GM12878 (cell line): Measurements from ENCODE around the gene KRT72. TPM values are rescaled to one million over a fixed set of nuclear protein-coding genes. Genes with fewer than 3 reads are reported as not detected.

Experiments used
- ATAC-seq: fragments of 200-7000 bp; cut with Tn5 transposase; 3 replicates; pipeline ENCODE4 v1.9.1; 2020; ENCODE audit warnings: mild to moderate bottlenecking, moderate library complexity
- BruUV-seq: library from RNA; stranded (reverse); fragments of 400-500 nt; replicated peaks from 2 replicates; lab custom pipeline; 2021; lab: Mats Ljungman, UMichigan
- CTCF ChIA-PET: fragments of 300-600 bp; sonication (Branson Sonifier 250); formaldehyde crosslinking; extraction: SDS; loops from one replicate; lab custom pipeline; 2021; ENCODE audit warnings: inconsistent platforms; lab: Yijun Ruan, JAX
- POLR2A ChIA-PET: fragments of 350-600 bp; formaldehyde crosslinking; extraction: SDS; loops from one replicate; lab custom pipeline; 2021; ENCODE audit warnings: inconsistent platforms; lab: Charles Lee
- RAD21 ChIA-PET: fragments of 300-600 bp; sonication (Branson Sonifier 250); formaldehyde crosslinking; loops from one replicate; lab custom pipeline; 2023; ENCODE audit warnings: antibody characterized with exemption; ENCODE audit not compliant: unreplicated experiment; lab: Charles Lee
- SMC1A ChIA-PET: fragments of 300-600 bp; sonication (Branson Sonifier 250); formaldehyde crosslinking; loops from one replicate; lab custom pipeline; 2023; ENCODE audit not compliant: unreplicated experiment, uncharacterized antibody; lab: Charles Lee
- DNase-seq: peaks from one replicate; pipeline ENCODE4 v3.0.0-alpha.2; 2011; ENCODE audit warnings: low read depth, low spot score
- FAIRE-seq: peaks from 3 replicates; lab custom pipeline; 2011; peaks lifted over from hg19 to GRCh38; lab: Jason Lieb, UNC
- H2AFZ ChIP-seq: 2 replicates; pipeline ENCODE4 v1.6.0; 2011; ENCODE audit warnings: low read depth, low read length, control low read depth; ENCODE audit not compliant: control insufficient read depth
- H3K27ac ChIP-seq: 2 replicates; pipeline ENCODE4 v1.5.1; 2011; ENCODE audit warnings: control low read depth; ENCODE audit not compliant: control insufficient read depth, insufficient read depth
- H3K27me3 ChIP-seq, 2 experiments: replicated peaks in 1 of 2; 2 replicates each; pipeline versions ENCODE4 v1.6.0 to v1.6.1; 2011; ENCODE audit warnings: low read length in 1 of 2; ENCODE audit not compliant: control insufficient read depth in 2 of 2, insufficient read depth in 2 of 2
- H3K36me3 ChIP-seq, 2 experiments: 2 replicates each; pipeline ENCODE4 v1.5.1; 2011; ENCODE audit warnings: low read length in 1 of 2; ENCODE audit not compliant: control insufficient read depth in 2 of 2, insufficient read depth in 2 of 2
- H3K4me1 ChIP-seq: 2 replicates; pipeline ENCODE4 v1.6.1; 2011; ENCODE audit warnings: mild to moderate bottlenecking, low read length, moderate library complexity, mixed read lengths; ENCODE audit not compliant: control insufficient read depth, insufficient read depth
- H3K4me2 ChIP-seq: 2 replicates; pipeline ENCODE4 v1.6.0; 2011; ENCODE audit warnings: control low read depth; ENCODE audit not compliant: control insufficient read depth, insufficient read depth
- H3K4me3 ChIP-seq: fragments of 200-600 bp; sonication (generic); 2 replicates; pipeline ENCODE4 v1.5.1; 2016
- H3K79me2 ChIP-seq: 2 replicates; pipeline ENCODE4 v1.6.0; 2011; ENCODE audit warnings: low read length; ENCODE audit not compliant: control insufficient read depth, insufficient read depth
- H3K9ac ChIP-seq: 2 replicates; pipeline ENCODE4 v1.8.0; 2011; ENCODE audit warnings: low read length, control low read depth, mixed read lengths; ENCODE audit not compliant: control insufficient read depth, insufficient read depth
- H3K9me3 ChIP-seq: replicated peaks from 3 replicates; pipeline ENCODE4 v1.5.1; 2011; ENCODE audit warnings: mild to moderate bottlenecking, low read length; ENCODE audit not compliant: control insufficient read depth, insufficient read depth
- H4K20me1 ChIP-seq: 2 replicates; pipeline ENCODE4 v1.6.0; 2011; ENCODE audit not compliant: control insufficient read depth, insufficient read depth
- BCLAF1 ChIP-seq: fragments of 450-650 bp; IDR thresholded peaks from 2 replicates; pipeline ENCODE4 v1.6.1; 2017; ENCODE audit warnings: antibody characterized with exemption, mild to moderate bottlenecking, moderate library complexity
- BHLHE40 ChIP-seq, 2 experiments: fragments of 450-650 bp in 1 of 2; IDR thresholded peaks; 2 replicates each; pipeline ENCODE4 v1.6.1; 2011 to 2017; ENCODE audit warnings: low read depth in 2 of 2, borderline replicate concordance in 1 of 2, improper control_type of control experiment in 1 of 2, low read length in 1 of 2, mild to moderate bottlenecking in 1 of 2
- CTCF ChIP-seq, 3 experiments: IDR thresholded peaks in 2 of 3; conservative IDR thresholded peaks in 1 of 3; 2 replicates each; pipeline ENCODE4 v1.5.1; 2011; ENCODE audit warnings: low read depth in 3 of 3, low read length in 3 of 3, mild to moderate bottlenecking in 3 of 3, control low read depth in 2 of 3, moderate library complexity in 2 of 3, inconsistent platforms in 1 of 3, mixed read lengths in 1 of 3; ENCODE audit not compliant: control insufficient read depth in 2 of 3, insufficient read depth in 1 of 3; ENCODE audit errors: extremely low read depth in 1 of 3
- FOXK2 ChIP-seq: fragments of 450-650 bp; IDR thresholded peaks from 2 replicates; pipeline ENCODE4 v1.6.1; 2017; ENCODE audit warnings: mild to moderate bottlenecking, moderate library complexity
- IKZF2 ChIP-seq, 2 experiments: fragments of 450-650 bp; IDR thresholded peaks; 2 replicates each; pipeline ENCODE4 v1.6.1; 2017; ENCODE audit warnings: mild to moderate bottlenecking in 2 of 2, moderate library complexity in 2 of 2
- NFIC ChIP-seq: IDR thresholded peaks from 2 replicates; pipeline ENCODE4 v1.6.1; 2012; ENCODE audit warnings: low read depth, mild to moderate bottlenecking, inconsistent platforms, low read length, moderate library complexity
- PML ChIP-seq: IDR thresholded peaks from 2 replicates; pipeline ENCODE4 v1.6.1; 2012; ENCODE audit warnings: low read length, inconsistent platforms
- RAD51 ChIP-seq: fragments of 450-650 bp; IDR thresholded peaks from 2 replicates; pipeline ENCODE4 v1.6.1; 2016; ENCODE audit warnings: moderate library complexity, mild to moderate bottlenecking, inconsistent platforms
- REST ChIP-seq: IDR thresholded peaks from 2 replicates; pipeline ENCODE4 v1.6.1; 2012; ENCODE audit warnings: mild to moderate bottlenecking, low read depth, low read length
- SP1 ChIP-seq: IDR thresholded peaks from one replicate; pipeline ENCODE4 v1.6.1; 2011; ENCODE audit warnings: low read depth, low read length
- YY1 ChIP-seq: IDR thresholded peaks from 2 replicates; pipeline ENCODE4 v1.6.1; 2011; ENCODE audit warnings: low read depth, mild to moderate bottlenecking, low read length
- ZNF24 ChIP-seq: fragments of 450-650 bp; IDR thresholded peaks from 2 replicates; pipeline ENCODE4 v1.6.1; 2017; ENCODE audit warnings: antibody characterized with exemption, mild to moderate bottlenecking
- WGBS: methylation state at CpG from one replicate; pipeline ENCODE4 v1.1.6; 2016; ENCODE audit warnings: low lambda C conversion rate; ENCODE audit not compliant: insufficient replicate concordance, insufficient coverage; ENCODE audit errors: missing lambda C conversion rate; 5-methylcytosine and 5-hydroxymethylcytosine counted together
- in situ Hi-C: fragments of 300-500 bp; cut with MboI; formaldehyde crosslinking; loops from 9 replicates; pipeline ENCODE4 v1.14.3; 2018; ENCODE audit warnings: mixed read lengths
- intact Hi-C: fragments of 100-400 bp; cut with micrococcal nuclease; formaldehyde crosslinking; loops from one replicate; pipeline ENCODE4 v1.14.2; 2022; ENCODE audit not compliant: unreplicated experiment
- polyA plus RNA-seq, 11 experiments: library from polyadenylated mRNA; depleted of rRNA in 4 of 11; unstranded in 6 of 11; stranded (reverse) in 5 of 11; fragments of >200 nt; fragmentation: Nextera tagmentation in 4 of 11; fragmentation: Illumina TruSeq in 1 of 11; extraction: Ambion mirVana in 4 of 11; extraction: Trizol in 1 of 11; gene quantifications; 1 replicate in 1 of 11; 2 replicates in 10 of 11; pipeline versions ENCODE4 v1.2.1 to v1.2.3, GENCODE V29; 2011 to 2016; ENCODE audit warnings: inconsistent platforms in 2 of 11, missing spikeins in 2 of 11, low read depth in 1 of 11
- total RNA-seq, 4 experiments: library from RNA; depleted of rRNA in 3 of 4; stranded (reverse); fragments of >200 nt in 3 of 4; fragmentation: Illumina TruSeq in 1 of 4; extraction: Trizol in 1 of 4; gene quantifications; 2 replicates each; pipeline versions ENCODE4 v1.2.1 to v1.2.3, GENCODE V29; 2013 to 2021

Gene KRT72
- total and polyA plus RNA-seq, 10 of the 15 experiments (the other 5 are each of a cell fraction or from before 2014, with no cell fraction given) = not detected

GRCh38 chr12:52568111-52568510, 33.2 kb downstream of the KRT72 start:
- WGBS = 42% methylated on average over 12 of the region's 12 CpGs
- intact Hi-C loops (no loop called here), in situ Hi-C loops (no loop called here)
- no peaks in the 10 kb centered on the region for H3K9me3 ChIP-seq
- H3K36me3 ChIP-seq = no peaks in the 10 kb centered on the region
- 0 out of 2 replicates have a peak, but pooled peaks cover 2% of the 10 kb centered on the region for H4K20me1 ChIP-seq
- H3K27ac ChIP-seq = no peak overlapping the region
- no peak overlapping the region for H3K9ac ChIP-seq
- no peak overlapping the region for H3K4me2 ChIP-seq
- DNase-seq (no peak), FAIRE-seq (no peak), ATAC-seq (no peak)
- H3K79me2 ChIP-seq = no peaks in the 10 kb centered on the region
- TF ChIP-seq BHLHE40 (IDR thresholded peaks at IDR 0.05; ENCODE audit: borderline replicate concordance in 1 of 2, low read depth in 2 of 2, low read length in 1 of 2) = no peak
- no peak for TF ChIP-seq REST
- TF ChIP-seq YY1 = no peak
- no peak for TF ChIP-seq FOXK2
- no peak for TF ChIP-seq ZNF24
- no peak for TF ChIP-seq RAD51
- TF ChIP-seq IKZF2 (IDR thresholded peaks at IDR 0.05) = no peak
- no peak for TF ChIP-seq PML
- TF ChIP-seq NFIC = no peak
- no peak for TF ChIP-seq CTCF (IDR thresholded peaks at IDR 0.05 in 2 of 3, conservative IDR thresholded peaks at IDR 0.05 in 1 of 3; ENCODE audit: control insufficient read depth in 2 of 3, extremely low read depth in 1 of 3, insufficient read depth in 1 of 3, low read depth in 3 of 3, low read length in 3 of 3)
- no peak for TF ChIP-seq BCLAF1
- TF ChIP-seq SP1 = no peak
- no peak overlapping the region for H2AFZ ChIP-seq
- H3K4me3 ChIP-seq = no peak overlapping the region
- BruUV-seq = no TSS peak
- RAD21 ChIA-PET = no interaction called here
- no peaks in the 10 kb centered on the region for H3K4me1 ChIP-seq
- CTCF ChIA-PET = no interaction called here
- POLR2A ChIA-PET = no interaction called here
- peaks cover 5 to 8% of the 10 kb centered on the region in 2 experiments for H3K27me3 ChIP-seq
- SMC1A ChIA-PET = interaction anchor here (0.9 kb wide), 1 partner anchor 43 kb away, joined by 3 read pairs; no protein-coding TSS in a partner anchor
